Measurements from ENCODE around the gene AQP2. TPM values are rescaled to one million over a fixed set of nuclear protein-coding genes. Genes with fewer than 3 reads are reported as not detected.

The AQP2 gene
- total RNA-seq, 1 experiment from 2014 or later = not detected

DNA sequence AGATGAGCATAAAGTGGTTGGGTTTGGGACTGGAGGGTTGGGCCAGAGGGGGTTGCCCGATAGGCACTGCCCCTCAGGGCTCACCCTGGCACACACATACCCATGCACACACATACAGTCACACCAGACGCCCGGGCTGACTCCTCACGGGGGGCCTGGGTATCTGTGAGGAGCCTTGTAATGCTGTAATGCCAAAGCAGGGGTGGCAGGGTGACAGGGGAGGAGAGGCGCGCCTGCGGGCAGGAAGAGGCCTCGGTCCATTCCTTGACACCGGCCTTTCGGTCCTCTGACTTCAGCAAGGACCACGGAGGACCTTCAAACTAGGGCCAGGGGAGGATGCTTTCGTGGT is 47.2 kb upstream of the AQP2 start:
- Histone ChIP-seq H3K9me3 (ENCODE audit: control insufficient read depth in 1 of 2, insufficient read depth in 1 of 2, low read depth in 1 of 2, low read length in 2 of 2) (no peaks in the 10 kb centered on the region), H3K9ac (ENCODE audit: low read length) (no peak overlapping the region), H3K27ac (ENCODE audit: low read depth, low read length) (no peak overlapping the region), H3K4me1 (ENCODE audit: control insufficient read depth in 1 of 2, insufficient read depth in 2 of 2, low read length in 2 of 2) (no peaks in the 10 kb centered on the region), H3K27me3 (ENCODE audit: insufficient read depth, low read length) (no peaks in the 10 kb centered on the region; the same call in 1 of the 2 replicates), H3K9me2 (ENCODE audit: insufficient read depth) (no peaks in the 10 kb centered on the region), H2AFZ (ENCODE audit: low read depth, low read length, poor library complexity, severe bottlenecking) (no peak overlapping the region), H3K4me2 (ENCODE audit: low read length) (no peak overlapping the region), H3K4me3 (replicated peaks in 1 of 2; ENCODE audit: low read depth in 1 of 2, low read length in 2 of 2) (no peak overlapping the region), H3K36me3 (ENCODE audit: control insufficient read depth in 1 of 2, insufficient read depth in 2 of 2, low read length in 2 of 2) (no peaks in the 10 kb centered on the region), H3K79me2 (ENCODE audit: insufficient read depth, low read length) (no peaks in the 10 kb centered on the region), H4K20me1 (ENCODE audit: insufficient read depth) (no peaks in the 10 kb centered on the region)
- CTCF ChIA-PET = no interaction called here
- DNase-seq (ENCODE audit: low read depth, low spot score) = no peak
- RAD21 ChIA-PET (ENCODE audit: low non-redundant PET in 1 of 2, low total read pairs in 2 of 2, uncharacterized antibody in 2 of 2, unreplicated experiment in 2 of 2) = no interaction called here
- POLR2A ChIA-PET = no interaction called here
- TF ChIP-seq EGR1 (IDR thresholded peaks at IDR 0.05; ENCODE audit: low read depth) (no peak), TCF7L2 (IDR thresholded peaks at IDR 0.05; ENCODE audit: borderline replicate concordance, extremely low read depth, insufficient read depth, insufficient read length) (no peak), CBX3 (IDR thresholded peaks at IDR 0.05; ENCODE audit: low read depth) (no peak)
- ATAC-seq = no peak
- no TSS peak for BruUV-seq (replicated peaks)
- intact Hi-C loops (cut with micrococcal nuclease) = no loop called here

DNA sequence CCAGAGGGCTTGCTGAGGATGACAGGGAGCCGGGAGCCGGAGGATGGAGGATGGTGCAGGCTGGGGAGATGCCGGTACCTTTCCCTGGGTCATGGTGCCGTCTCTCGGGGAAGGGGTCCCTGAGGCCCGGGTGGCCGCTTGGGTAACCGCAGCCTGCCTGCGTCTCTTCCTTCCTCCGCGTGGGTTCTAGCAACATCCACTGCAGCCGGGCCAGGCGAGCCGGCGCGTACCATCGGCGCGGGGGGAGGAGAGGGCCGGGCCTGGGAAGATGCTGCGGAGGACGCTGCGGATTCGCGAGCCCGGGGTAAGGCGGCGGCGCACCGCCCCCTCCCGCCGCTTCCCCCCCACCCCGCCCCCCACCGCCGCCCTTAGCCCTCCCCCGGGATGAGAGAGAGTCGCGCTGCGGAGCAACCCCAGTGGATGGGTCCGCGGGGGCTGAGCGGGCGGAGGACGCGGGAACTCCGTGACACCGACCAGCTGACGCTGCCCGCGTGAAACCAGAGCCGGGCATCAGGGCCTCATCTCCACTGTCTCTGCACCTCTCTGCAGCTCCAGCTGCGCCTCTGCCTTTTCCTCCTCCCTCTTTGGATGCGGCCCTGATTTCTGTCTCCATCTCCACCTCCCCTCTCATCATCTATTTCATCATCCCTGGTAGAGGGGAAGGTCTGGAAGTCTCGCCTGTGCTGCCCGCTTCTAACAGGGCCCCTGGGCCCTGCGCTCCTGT is 46.7 kb upstream of the AQP2 start, which contains the start of gene FAIM2:
Gene FAIM2 (minus strand): TSS at position 201 of the 724 bp plus-strand sequence. CDS start 108 bp downstream, at position 93.
- no peaks in the 10 kb centered on the region for H3K4me1 ChIP-seq (ENCODE audit: control insufficient read depth in 1 of 2, insufficient read depth in 2 of 2, low read length in 2 of 2)
- no peaks in the 10 kb centered on the region for H3K9me2 ChIP-seq (ENCODE audit: insufficient read depth)
- ChIA-PET RAD21 (ENCODE audit: low non-redundant PET in 1 of 2, low total read pairs in 2 of 2, uncharacterized antibody in 2 of 2, unreplicated experiment in 2 of 2) (no interaction called here), CTCF (no interaction called here), POLR2A (no interaction called here)
- H3K27ac ChIP-seq (ENCODE audit: low read depth, low read length) = no peak within 1 kb of the TSS
- TF ChIP-seq SRF (IDR thresholded peaks at IDR 0.05; ENCODE audit: low read depth) = no peak
- no peak for TF ChIP-seq SIN3A (IDR thresholded peaks at IDR 0.05; ENCODE audit: low read depth)
- TF ChIP-seq, protein P1, sequence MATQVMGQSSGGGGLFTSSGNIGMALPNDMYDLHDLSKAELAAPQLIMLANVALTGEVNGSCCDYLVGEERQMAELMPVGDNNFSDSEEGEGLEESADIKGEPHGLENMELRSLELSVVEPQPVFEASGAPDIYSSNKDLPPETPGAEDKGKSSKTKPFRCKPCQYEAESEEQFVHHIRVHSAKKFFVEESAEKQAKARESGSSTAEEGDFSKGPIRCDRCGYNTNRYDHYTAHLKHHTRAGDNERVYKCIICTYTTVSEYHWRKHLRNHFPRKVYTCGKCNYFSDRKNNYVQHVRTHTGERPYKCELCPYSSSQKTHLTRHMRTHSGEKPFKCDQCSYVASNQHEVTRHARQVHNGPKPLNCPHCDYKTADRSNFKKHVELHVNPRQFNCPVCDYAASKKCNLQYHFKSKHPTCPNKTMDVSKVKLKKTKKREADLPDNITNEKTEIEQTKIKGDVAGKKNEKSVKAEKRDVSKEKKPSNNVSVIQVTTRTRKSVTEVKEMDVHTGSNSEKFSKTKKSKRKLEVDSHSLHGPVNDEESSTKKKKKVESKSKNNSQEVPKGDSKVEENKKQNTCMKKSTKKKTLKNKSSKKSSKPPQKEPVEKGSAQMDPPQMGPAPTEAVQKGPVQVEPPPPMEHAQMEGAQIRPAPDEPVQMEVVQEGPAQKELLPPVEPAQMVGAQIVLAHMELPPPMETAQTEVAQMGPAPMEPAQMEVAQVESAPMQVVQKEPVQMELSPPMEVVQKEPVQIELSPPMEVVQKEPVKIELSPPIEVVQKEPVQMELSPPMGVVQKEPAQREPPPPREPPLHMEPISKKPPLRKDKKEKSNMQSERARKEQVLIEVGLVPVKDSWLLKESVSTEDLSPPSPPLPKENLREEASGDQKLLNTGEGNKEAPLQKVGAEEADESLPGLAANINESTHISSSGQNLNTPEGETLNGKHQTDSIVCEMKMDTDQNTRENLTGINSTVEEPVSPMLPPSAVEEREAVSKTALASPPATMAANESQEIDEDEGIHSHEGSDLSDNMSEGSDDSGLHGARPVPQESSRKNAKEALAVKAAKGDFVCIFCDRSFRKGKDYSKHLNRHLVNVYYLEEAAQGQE (IDR thresholded peaks at IDR 0.05; ENCODE audit: low read depth) = no peak
- TF ChIP-seq TCF7L2 (IDR thresholded peaks at IDR 0.05; ENCODE audit: borderline replicate concordance, extremely low read depth, insufficient read depth, insufficient read length) = no peak
- no peak for TF ChIP-seq EGR1 (IDR thresholded peaks at IDR 0.05; ENCODE audit: low read depth)
- TF ChIP-seq CEBPB (IDR thresholded peaks at IDR 0.05; ENCODE audit: low read depth) = no peak
- no peak for TF ChIP-seq POLR2AphosphoS5 (IDR thresholded peaks at IDR 0.05; ENCODE audit: low read depth, low read length)
- no peak for TF ChIP-seq EZH2phosphoT487 (IDR thresholded peaks at IDR 0.05; ENCODE audit: borderline replicate concordance)
- TF ChIP-seq, protein P2, sequence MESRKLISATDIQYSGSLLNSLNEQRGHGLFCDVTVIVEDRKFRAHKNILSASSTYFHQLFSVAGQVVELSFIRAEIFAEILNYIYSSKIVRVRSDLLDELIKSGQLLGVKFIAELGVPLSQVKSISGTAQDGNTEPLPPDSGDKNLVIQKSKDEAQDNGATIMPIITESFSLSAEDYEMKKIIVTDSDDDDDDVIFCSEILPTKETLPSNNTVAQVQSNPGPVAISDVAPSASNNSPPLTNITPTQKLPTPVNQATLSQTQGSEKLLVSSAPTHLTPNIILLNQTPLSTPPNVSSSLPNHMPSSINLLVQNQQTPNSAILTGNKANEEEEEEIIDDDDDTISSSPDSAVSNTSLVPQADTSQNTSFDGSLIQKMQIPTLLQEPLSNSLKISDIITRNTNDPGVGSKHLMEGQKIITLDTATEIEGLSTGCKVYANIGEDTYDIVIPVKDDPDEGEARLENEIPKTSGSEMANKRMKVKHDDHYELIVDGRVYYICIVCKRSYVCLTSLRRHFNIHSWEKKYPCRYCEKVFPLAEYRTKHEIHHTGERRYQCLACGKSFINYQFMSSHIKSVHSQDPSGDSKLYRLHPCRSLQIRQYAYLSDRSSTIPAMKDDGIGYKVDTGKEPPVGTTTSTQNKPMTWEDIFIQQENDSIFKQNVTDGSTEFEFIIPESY (IDR thresholded peaks at IDR 0.05; ENCODE audit: extremely low read depth, insufficient replicate concordance, low read length) = no peak
- H3K9me3 ChIP-seq (ENCODE audit: control insufficient read depth in 1 of 2, insufficient read depth in 1 of 2, low read depth in 1 of 2, low read length in 2 of 2) = no peaks in the 10 kb centered on the region
- no peaks in the 10 kb centered on the region for H4K20me1 ChIP-seq (ENCODE audit: insufficient read depth)
- no TSS peak for BruUV-seq (replicated peaks)
- H3K27me3 ChIP-seq (ENCODE audit: insufficient read depth, low read length) = no peaks in the 10 kb centered on the region; the same call in 1 of the 2 replicates
- no peak within 1 kb of the TSS for H3K9ac ChIP-seq (ENCODE audit: low read length)
- H3K4me3 ChIP-seq (replicated peaks in 1 of 2; ENCODE audit: low read depth in 1 of 2, low read length in 2 of 2) = no peak within 1 kb of the TSS
- H2AFZ ChIP-seq (ENCODE audit: low read depth, low read length, poor library complexity, severe bottlenecking) = no peak within 1 kb of the TSS
- H3K4me2 ChIP-seq (ENCODE audit: low read length) = no peak within 1 kb of the TSS
- no peaks in the 10 kb centered on the region for H3K36me3 ChIP-seq (ENCODE audit: control insufficient read depth in 1 of 2, insufficient read depth in 2 of 2, low read length in 2 of 2)
- H3K79me2 ChIP-seq (ENCODE audit: insufficient read depth, low read length) = no peaks in the 10 kb centered on the region
- DNase-seq (ENCODE audit: low read depth, low spot score) (no peak), ATAC-seq (no peak)
- intact Hi-C loops (cut with micrococcal nuclease) = no loop called here

Data from HCT116 (cell line).